Sigmoid colon (tissue), 4 donors: ENCODE measurements around the gene THRSP.

ENCODE experiments used
- EP300 ChIP-seq, 4 donors: sonication (generic); formaldehyde crosslinking; IDR thresholded peaks; one replicate each; pipeline ENCODE4 v1.6.1; 2017; ENCODE audit warnings: antibody characterized with exemption in 4 of 4
- POLR2AphosphoS5 ChIP-seq, 4 donors: sonication (generic); formaldehyde crosslinking; IDR thresholded peaks; one replicate each; pipeline ENCODE4 v1.6.1; 2017; ENCODE audit warnings: antibody characterized with exemption in 4 of 4

DNA sequence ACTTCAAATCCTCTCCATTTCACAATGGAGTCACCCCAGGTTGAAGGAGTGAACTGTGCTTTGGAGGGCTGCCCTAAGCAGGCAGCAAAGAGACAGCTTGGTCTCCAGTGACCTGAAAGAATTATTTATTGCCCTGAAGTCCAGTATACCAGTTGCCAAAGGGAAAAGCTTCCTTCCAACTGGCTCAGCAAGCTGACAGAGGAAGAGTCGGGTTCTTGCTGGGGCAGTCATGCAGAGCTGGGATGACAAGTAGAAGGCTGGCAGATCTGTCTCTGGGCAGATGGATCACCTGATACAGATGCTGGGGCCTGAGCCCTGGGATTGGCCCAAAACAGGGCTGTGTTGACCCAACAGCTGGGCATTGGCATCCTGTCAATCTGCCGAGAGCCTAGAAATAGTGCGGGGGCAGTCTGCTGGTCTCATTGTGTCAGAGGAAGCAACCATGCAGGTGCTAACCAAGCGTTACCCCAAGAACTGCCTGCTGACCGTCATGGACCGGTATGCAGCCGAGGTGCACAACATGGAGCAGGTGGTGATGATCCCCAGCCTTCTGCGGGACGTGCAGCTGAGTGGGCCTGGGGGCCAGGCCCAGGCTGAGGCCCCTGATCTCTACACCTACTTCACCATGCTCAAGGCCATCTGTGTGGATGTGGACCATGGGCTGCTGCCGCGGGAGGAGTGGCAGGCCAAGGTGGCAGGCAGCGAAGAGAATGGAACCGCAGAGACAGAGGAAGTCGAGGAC is at the start of gene THRSP:
- TF ChIP-seq EP300 (IDR thresholded peaks at IDR 0.05) (no peak), POLR2AphosphoS5 (IDR thresholded peaks at IDR 0.05) (no peak)
